Tibial artery (tissue), 4 donors: ENCODE data around the gene GRID2.

Experiments used
- DNase-seq, 2 donors: peaks; one replicate each; pipeline ENCODE4 v3.0.0-alpha.2; 2019
- H3K27ac ChIP-seq, 2 donors: fragments of 200-600 bp; sonication (generic) in 1 of 2; 1 replicate in 1 of 2; 2 replicates in 1 of 2; pipeline ENCODE4 v1.5.1; 2018 to 2019; ENCODE audit warnings: mild to moderate bottlenecking in 1 of 2
- H3K27me3 ChIP-seq, 2 donors: fragments of 200-600 bp; sonication (generic) in 1 of 2; one replicate each; pipeline versions ENCODE4 v1.5.1 to v1.6.0; 2016 to 2019
- H3K36me3 ChIP-seq, 3 donors: fragments of 200-600 bp; sonication (generic) in 2 of 3; one replicate each; pipeline ENCODE4 v1.5.1; 2016 to 2019; ENCODE audit warnings: mild to moderate bottlenecking in 2 of 3
- H3K4me1 ChIP-seq, 4 donors: fragments of 200-600 bp; sonication (generic) in 2 of 4; 1 replicate in 3 of 4; 2 replicates in 1 of 4; pipeline ENCODE4 v1.5.1; 2016 to 2019
- H3K4me3 ChIP-seq, 2 donors: fragments of 200-600 bp; sonication (generic) in 1 of 2; 1 replicate in 1 of 2; 2 replicates in 1 of 2; pipeline ENCODE4 v1.5.1; 2018 to 2019; ENCODE audit warnings: mild to moderate bottlenecking in 2 of 2
- H3K9me3 ChIP-seq, 3 donors: fragments of 200-600 bp; sonication (generic) in 1 of 3; one replicate each; pipeline ENCODE4 v1.5.1; 2016 to 2019
- CTCF ChIP-seq, 2 experiments: fragments of 200-600 bp in 1 of 2; fragments of 450-650 bp in 1 of 2; IDR thresholded peaks; one replicate each; pipeline ENCODE4 v1.5.1; 2017 to 2019; ENCODE audit warnings: antibody characterized with exemption in 2 of 2, mild to moderate bottlenecking in 1 of 2, moderate library complexity in 1 of 2
- intact Hi-C: fragments of 100-400 bp; cut with DNase I; formaldehyde crosslinking; loops from one replicate; pipeline ENCODE4 v1.15.0; 2023; ENCODE audit warnings: low total_unique reads

The GRID2 gene

DNA sequence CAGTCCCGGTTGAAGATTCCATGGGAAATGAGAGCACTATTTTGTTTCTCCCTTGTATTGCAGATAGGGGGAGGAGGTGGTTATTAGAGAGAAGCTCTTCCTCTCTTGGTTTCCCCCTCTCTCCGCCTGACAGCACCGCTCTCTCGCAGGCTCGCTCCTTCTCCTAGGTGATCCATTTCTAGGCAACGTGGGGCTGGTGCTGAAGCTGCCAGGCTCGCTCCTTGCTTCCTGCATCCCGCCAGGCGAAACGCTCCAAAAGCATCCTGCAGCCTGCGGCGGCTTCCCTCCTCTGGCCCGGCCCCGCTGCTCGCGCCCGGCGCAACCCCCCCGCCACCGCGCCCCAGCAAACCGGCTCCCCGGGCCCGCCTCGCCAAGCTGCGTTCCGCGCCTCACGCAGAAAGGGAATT is at the start of gene GRID2:
Gene GRID2, plus strand, starts transcription at position 346 of the 407 bp plus-strand sequence.
- intact Hi-C loops, result no loop called here
- Histone ChIP-seq H3K9me3 (no peaks in the 10 kb centered on the region), H3K4me3 (peak within 1 kb of the TSS; percentile 43 to 52), H3K27ac (no peak within 1 kb of the TSS), H3K36me3 (no peaks in the 10 kb centered on the region), H3K27me3 (peaks cover 0 to 32% of the 10 kb centered on the region in 2 donors), H3K4me1 (peaks cover 0 to 27% (median 24%) of the 10 kb centered on the region in 4 donors)
- no peak for DNase-seq
- no peak for TF ChIP-seq CTCF (IDR thresholded peaks at IDR 0.05)

GRCh38 chr4:92253986-92254671 is 49.6 kb upstream of the GRID2 start:
- Histone ChIP-seq H3K4me3 (no peak overlapping the region), H3K27ac (no peak overlapping the region), H3K36me3 (no peaks in the 10 kb centered on the region), H3K9me3 (peaks cover 0 to 12% (median 0%) of the 10 kb centered on the region in 3 donors), H3K27me3 (no peaks in the 10 kb centered on the region), H3K4me1 (no peaks in the 10 kb centered on the region)
- intact Hi-C loops, result no loop called here
- no peak for DNase-seq
- no peak for TF ChIP-seq CTCF (IDR thresholded peaks at IDR 0.05)

- DNase-seq, result no peak
- no peaks in the 10 kb centered on the region for H3K36me3 ChIP-seq
Observed at GRCh38 chr4:92254767-92255442, 48.9 kb upstream of the GRID2 start.

DNA sequence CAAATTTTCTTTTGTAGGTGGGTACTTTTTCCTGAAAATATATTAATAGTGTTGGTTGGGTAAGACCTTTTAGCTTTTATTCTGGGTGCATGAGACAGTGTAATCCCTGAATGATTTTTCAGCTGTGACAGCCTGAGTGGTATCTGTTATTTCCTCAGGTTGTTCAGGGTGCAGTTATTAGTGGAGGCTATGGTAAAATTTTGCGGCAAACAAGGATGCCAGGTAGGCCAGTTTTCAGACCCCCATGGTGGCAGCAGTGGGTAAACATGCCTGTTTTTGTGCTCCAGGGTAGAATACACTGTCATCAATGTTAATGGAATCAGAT is 47.9 kb upstream of the GRID2 start:
- DNase-seq, result no peak
- intact Hi-C loops, result no loop called here
- Histone ChIP-seq H3K36me3 (no peaks in the 10 kb centered on the region), H3K4me1 (no peaks in the 10 kb centered on the region), H3K9me3 (peaks cover 0 to 12% (median 0%) of the 10 kb centered on the region in 3 donors), H3K27me3 (no peaks in the 10 kb centered on the region), H3K27ac (no peak overlapping the region), H3K4me3 (no peak overlapping the region)
- TF ChIP-seq CTCF (IDR thresholded peaks at IDR 0.05), result no peak

More at GRCh38 chr4:92254767-92255442, 48.9 kb upstream of the GRID2 start:
- TF ChIP-seq CTCF (IDR thresholded peaks at IDR 0.05), result no peak
- intact Hi-C loops, result no loop called here
- H3K9me3 ChIP-seq, result peaks cover 0 to 12% (median 0%) of the 10 kb centered on the region in 3 donors
- H3K4me1 ChIP-seq, result no peaks in the 10 kb centered on the region
- no peaks in the 10 kb centered on the region for H3K27me3 ChIP-seq
- H3K27ac ChIP-seq, result no peak overlapping the region
- H3K4me3 ChIP-seq, result no peak overlapping the region

DNA sequence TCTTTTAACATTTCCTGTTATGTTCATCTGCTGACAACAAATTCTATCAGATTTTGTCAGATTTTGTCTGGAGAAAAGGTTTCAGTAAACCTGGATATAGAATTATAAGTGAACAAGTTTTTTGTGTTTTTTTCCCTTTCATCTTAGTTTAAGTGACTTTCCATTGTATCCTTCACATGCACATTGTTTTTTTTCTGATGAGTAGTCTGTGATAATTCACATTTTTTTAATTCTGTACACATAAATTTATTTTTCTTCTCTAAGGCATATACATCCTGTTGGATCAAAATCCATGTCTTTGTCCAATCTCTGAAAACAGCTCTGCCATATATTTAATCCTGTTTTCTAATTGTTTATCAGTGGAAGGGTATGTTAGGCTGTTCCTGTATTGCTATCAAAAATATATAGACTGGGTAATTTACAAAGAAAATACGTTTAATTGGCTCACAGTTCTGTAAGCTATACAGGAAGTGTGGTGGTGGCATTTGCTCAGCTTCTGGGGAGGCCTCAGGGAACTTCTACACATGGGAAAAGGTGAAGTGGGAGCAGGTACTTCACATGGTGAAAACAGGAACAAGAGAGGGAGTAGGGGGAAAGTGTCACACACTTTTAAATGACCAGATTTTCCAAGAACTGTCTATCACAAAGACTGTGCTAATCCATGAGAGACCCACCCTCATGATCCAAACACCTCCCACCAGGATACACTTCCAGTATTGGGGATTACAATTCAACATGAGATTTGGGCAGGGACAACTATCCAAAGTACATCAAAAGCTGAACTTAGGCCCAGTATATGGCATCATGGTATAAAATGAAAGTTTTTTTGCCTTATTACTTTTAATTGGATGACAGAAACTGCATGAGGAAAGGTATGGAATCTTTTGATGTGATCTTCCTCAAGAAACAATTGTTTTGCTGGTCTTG is 45.6 kb upstream of the GRID2 start:
- Histone ChIP-seq H3K4me1 (no peaks in the 10 kb centered on the region), H3K27me3 (no peaks in the 10 kb centered on the region), H3K27ac (no peak overlapping the region), H3K9me3 (peaks cover 0 to 12% (median 0%) of the 10 kb centered on the region in 3 donors), H3K4me3 (no peak overlapping the region), H3K36me3 (no peaks in the 10 kb centered on the region)
- intact Hi-C loops, result no loop called here
- TF ChIP-seq CTCF (IDR thresholded peaks at IDR 0.05), result no peak
- DNase-seq, result no peak
